AG09309 (cell line): ENCODE data around the gene SPRYD7.
"Not testable (repeated sequence)": the region's sequence is repeated elsewhere in the genome, so short reads cannot be mapped to it uniquely, and the experiment has no call there.

Source experiments
- DNase-seq: peaks from one replicate; pipeline ENCODE4 v3.0.0-alpha.2; 2010; ENCODE audit warnings: low read depth
- H3K4me3 ChIP-seq: 2 replicates; pipeline ENCODE4 v1.5.1; 2011; ENCODE audit warnings: mild to moderate bottlenecking, low read depth, low read length, moderate library complexity; ENCODE audit not compliant: control insufficient read depth
- CTCF ChIP-seq: IDR thresholded peaks from 2 replicates; pipeline ENCODE4 v1.5.1; 2011; ENCODE audit warnings: mild to moderate bottlenecking, low read depth, low read length, inconsistent platforms; ENCODE audit not compliant: insufficient read depth, control insufficient read depth; ENCODE audit errors: missing control alignments

SPRYD7 gene

DNA sequence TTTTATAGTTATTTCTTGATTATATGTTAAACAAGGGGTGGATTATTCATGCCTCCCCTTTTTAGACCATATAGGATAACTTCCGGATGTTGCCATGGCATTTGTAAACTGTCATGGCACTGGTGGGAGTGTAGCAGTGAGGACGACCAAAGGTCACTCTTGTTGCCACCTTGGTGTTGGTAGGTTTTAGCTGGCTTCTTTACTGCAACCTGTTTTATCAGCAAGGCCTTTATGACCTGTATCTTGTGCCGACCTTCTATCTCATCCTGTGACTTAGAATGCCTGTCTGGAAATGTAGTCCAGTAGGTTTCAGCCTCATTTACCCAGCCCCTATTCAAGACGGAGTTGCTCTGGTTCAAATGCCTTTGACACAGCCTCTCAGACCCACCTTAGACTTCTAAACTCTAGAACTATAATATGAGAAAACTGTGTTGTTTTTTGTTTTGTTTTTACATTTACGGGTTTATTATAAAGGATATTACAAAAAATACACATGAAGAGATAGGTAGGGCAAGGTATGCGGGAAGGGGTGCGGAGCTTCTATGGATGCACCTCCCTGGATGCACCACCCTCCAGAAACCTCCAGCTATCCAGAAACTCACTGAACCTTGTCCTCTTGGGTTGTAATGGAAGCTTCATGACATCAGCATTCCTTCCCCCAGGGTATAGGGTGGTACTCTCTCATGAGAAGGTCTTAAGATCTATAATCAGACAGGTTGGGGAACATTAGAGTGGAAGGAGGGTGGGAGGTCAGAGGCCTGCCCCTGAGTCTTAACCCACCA, 15.8 kb upstream of the SPRYD7 start:
- TF ChIP-seq CTCF = no peak
- no peak overlapping the region for H3K4me3 ChIP-seq
- DNase-seq = no peak

DNA sequence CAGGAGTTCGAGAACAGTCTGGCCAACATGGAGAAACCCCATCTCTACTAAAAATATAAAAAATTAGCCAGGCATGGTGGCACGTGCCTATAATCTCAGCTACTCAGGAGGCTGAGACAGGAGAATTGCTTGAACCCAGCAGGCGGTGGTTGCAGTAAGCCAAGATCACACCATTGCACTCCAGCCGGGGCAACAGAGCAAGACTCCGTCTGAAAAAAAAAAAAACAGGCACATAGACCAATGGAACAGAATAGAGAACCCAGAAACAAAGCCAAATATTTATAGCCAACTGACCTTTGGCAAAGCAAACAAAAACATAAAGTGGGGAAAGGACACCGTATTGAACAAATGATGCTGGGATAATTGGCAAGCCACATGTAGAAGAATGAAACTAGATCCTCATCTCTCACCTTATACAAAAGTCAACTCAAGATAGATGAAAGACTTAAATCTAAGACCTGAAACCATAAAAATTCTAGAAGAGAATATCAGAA, 12.7 kb upstream of the SPRYD7 start:
- not testable (repeated sequence) for H3K4me3 ChIP-seq, DNase-seq

GRCh38 chr13:49939321-49939720, 3.2 kb upstream of the SPRYD7 start:
- DNase-seq = no peak
- no peak for TF ChIP-seq CTCF
- H3K4me3 ChIP-seq = no peak overlapping the region

GRCh38 chr13:49938921-49939320, 2.8 kb upstream of the SPRYD7 start:
- no peak for TF ChIP-seq CTCF
- no peak overlapping the region for H3K4me3 ChIP-seq
- DNase-seq = no peak

DNA sequence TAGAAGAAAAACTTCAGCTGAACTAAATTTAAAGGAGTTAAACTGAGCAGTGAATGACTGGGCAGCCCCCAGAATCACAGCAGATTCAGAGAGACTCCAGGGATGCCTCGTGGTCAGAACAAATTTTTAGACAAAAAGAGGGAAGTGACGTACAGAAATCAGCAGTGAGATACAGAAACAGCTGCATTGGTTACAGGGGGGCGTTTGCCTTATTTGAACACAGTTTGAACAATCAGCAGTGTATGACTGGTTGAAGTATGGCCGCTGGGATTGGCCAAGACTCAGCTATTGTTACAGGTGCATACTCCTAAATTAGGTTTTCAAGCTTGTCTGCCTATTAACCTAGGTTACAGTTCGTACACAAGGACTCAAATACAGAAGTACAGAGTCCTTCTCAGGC, 2.2 kb upstream of the SPRYD7 start:
- no peak for DNase-seq
- no peak for TF ChIP-seq CTCF
- H3K4me3 ChIP-seq = no peak overlapping the region

DNA sequence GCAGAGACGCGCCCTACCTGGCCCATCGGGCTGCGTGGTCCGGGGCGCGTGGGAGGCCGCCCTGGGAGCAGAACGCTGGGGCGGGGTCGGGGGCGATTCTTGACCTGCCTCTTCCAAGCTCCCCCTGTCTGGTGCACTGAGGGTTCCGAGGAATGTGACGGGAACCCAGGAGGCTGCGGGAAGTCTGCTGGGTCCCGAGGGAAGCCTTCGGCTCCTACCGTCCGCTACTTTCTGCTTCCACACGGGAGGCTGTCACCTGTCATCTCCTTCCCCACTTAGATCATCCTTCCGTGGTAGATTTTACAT, 781 bp upstream of the SPRYD7 start:
- no peak for TF ChIP-seq CTCF
- H3K4me3 ChIP-seq = peak overlapping the region; percentile 57
- no peak for DNase-seq

DNA sequence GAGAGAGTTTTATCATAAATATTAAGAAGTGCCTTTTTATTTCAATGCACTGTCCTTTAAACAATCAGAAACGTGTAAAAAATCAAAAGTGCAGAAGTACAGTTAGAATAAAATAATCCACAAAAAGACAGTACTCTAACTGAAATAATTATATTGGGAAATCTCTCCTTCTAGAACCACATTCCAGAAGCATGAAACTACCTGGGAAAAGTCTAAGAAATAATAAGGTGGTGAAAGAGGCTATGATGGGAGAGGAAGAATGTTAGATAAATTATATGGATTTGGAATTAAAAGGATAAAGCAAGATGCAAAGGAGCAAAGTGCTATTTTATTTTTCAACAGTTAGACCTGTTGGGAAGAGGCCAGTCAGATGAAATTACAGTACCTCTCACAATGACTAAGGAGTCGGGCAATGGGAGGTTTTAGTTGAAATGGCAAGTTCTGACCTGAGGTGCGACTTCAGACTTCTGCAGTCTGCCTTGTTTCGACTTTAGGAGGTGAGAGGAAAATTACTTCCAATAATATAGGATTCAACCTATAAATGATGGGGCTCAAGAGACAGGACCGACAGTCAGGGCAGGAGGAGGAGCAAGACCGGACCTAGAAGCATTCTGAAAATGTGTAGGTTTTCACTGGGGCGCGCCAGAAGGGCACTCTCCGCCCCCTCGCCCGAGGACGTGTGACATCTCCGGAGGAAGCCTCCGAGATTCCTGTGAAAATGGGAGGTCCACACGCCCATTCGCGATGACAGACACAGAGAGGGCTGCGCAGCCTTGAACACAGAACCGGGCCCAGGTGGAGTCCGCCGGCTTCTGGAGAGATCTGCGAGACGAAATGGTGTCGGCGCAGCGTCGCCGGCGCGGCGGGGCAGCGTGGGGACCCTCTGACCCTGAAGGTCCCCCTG, 717 bp downstream of the SPRYD7 start:
- no peak for DNase-seq
- peak overlapping the region; percentile 57 for H3K4me3 ChIP-seq
- no peak for TF ChIP-seq CTCF
